H1 (cell line): ENCODE data around the gene KCTD21. TPM values are rescaled to one million over a fixed set of nuclear protein-coding genes. Genes with fewer than 3 reads are reported as not detected.

Experiments
- CTCF ChIA-PET: fragments of 300-600 bp; sonication (Branson Sonifier 250); formaldehyde crosslinking; loops from one replicate; lab custom pipeline; 2021; ENCODE audit not compliant: partially characterized antibody; lab: Charles Lee
- POLR2A ChIA-PET: fragments of 300-600 bp; sonication (Branson Sonifier 250); formaldehyde crosslinking; loops from one replicate; lab custom pipeline; 2021; ENCODE audit warnings: inconsistent platforms; ENCODE audit not compliant: partially characterized antibody; lab: Charles Lee
- DNase-seq, 2 experiments: peaks; one replicate each; pipeline versions ENCODE4 v3.0.0 to v3.0.0-alpha.2; 2010 to 2022; ENCODE audit warnings: low spot score in 2 of 2, low read depth in 1 of 2, mixed read lengths in 1 of 2
- FAIRE-seq: peaks from 2 replicates; lab custom pipeline; 2011; peaks lifted over from hg19 to GRCh38; lab: Jason Lieb, UNC
- H2AFZ ChIP-seq: 2 replicates; pipeline ENCODE4 v1.8.1; 2012; ENCODE audit warnings: low read length, inconsistent platforms
- H2AK5ac ChIP-seq: 2 replicates; pipeline ENCODE4 v1.6.1; 2013; ENCODE audit warnings: low read depth, low read length
- H2BK120ac ChIP-seq: replicated peaks from 2 replicates; pipeline ENCODE3; 2013; ENCODE audit warnings: low read depth, low read length, inconsistent platforms
- H2BK12ac ChIP-seq: 2 replicates; pipeline ENCODE4 v1.6.1; 2013; ENCODE audit warnings: low read depth, low read length
- H2BK15ac ChIP-seq: 2 replicates; pipeline ENCODE4 v1.6.1; 2013; ENCODE audit warnings: low read length
- H2BK20ac ChIP-seq: 2 replicates; pipeline ENCODE4 v1.6.1; 2013; ENCODE audit warnings: low read length
- H2BK5ac ChIP-seq: 2 replicates; pipeline ENCODE4 v1.6.1; 2013; ENCODE audit warnings: low read depth, low read length
- H3K14ac ChIP-seq: 2 replicates; pipeline ENCODE4 v1.6.1; 2013; ENCODE audit warnings: inconsistent platforms; ENCODE audit not compliant: insufficient read length
- H3K18ac ChIP-seq: 2 replicates; pipeline ENCODE4 v1.6.1; 2013; ENCODE audit warnings: low read length; ENCODE audit errors: extremely low read depth
- H3K23ac ChIP-seq: 2 replicates; pipeline ENCODE4 v1.6.1; 2013; ENCODE audit warnings: inconsistent platforms; ENCODE audit not compliant: insufficient read length
- H3K23me2 ChIP-seq: 2 replicates; pipeline ENCODE4 v1.6.1; 2013; ENCODE audit warnings: low read depth, low read length
- H3K27ac ChIP-seq: 2 replicates; pipeline ENCODE4 v1.6.1; 2011; ENCODE audit warnings: low read depth, low read length, inconsistent platforms
- H3K27me3 ChIP-seq, 4 experiments: replicated peaks in 1 of 4; 1 replicate in 1 of 4; 2 replicates in 3 of 4; pipeline versions ENCODE4 v1.6.1 to v1.8.1; 2011 to 2013; ENCODE audit warnings: low read length in 3 of 4, mild to moderate bottlenecking in 3 of 4, inconsistent platforms in 2 of 4, mixed read lengths in 2 of 4, moderate library complexity in 1 of 4; ENCODE audit not compliant: control insufficient read depth in 3 of 4, insufficient read depth in 3 of 4; ENCODE audit errors: extremely low read depth in 1 of 4
- H3K36me3 ChIP-seq, 4 experiments: 2 replicates each; pipeline versions ENCODE4 v1.6.1 to v1.8.1; 2011 to 2013; ENCODE audit warnings: mild to moderate bottlenecking in 4 of 4, low read length in 3 of 4, moderate library complexity in 2 of 4, control low read depth in 1 of 4, inconsistent platforms in 1 of 4; ENCODE audit not compliant: insufficient read depth in 4 of 4, control insufficient read depth in 2 of 4
- H3K4ac ChIP-seq: replicated peaks from 2 replicates; pipeline ENCODE3; 2013; ENCODE audit warnings: low read length, low read depth, mixed read lengths, inconsistent platforms; ENCODE audit not compliant: insufficient read length
- H3K4me1 ChIP-seq, 4 experiments: replicated peaks in 1 of 4; 1 replicate in 1 of 4; 2 replicates in 3 of 4; pipeline versions ENCODE4 v1.6.1 to v1.8.1; 2011 to 2013; ENCODE audit warnings: low read length in 3 of 4, inconsistent platforms in 2 of 4, mixed read lengths in 1 of 4; ENCODE audit not compliant: insufficient read depth in 4 of 4, control insufficient read depth in 3 of 4
- H3K4me2 ChIP-seq, 2 experiments: 2 replicates each; pipeline versions ENCODE4 v1.6.1 to v1.8.1; 2011 to 2013; ENCODE audit warnings: low read depth in 2 of 2, low read length in 2 of 2, control low read depth in 1 of 2, inconsistent platforms in 1 of 2, mild to moderate bottlenecking in 1 of 2; ENCODE audit not compliant: insufficient read depth in 1 of 2
- H3K4me3 ChIP-seq, 4 experiments: fragments of 200-600, 300-600 bp in 1 of 4; sonication (generic), shearing (Covaris generic), sonication (Bioruptor Twin) in 1 of 4; 2 replicates each; pipeline versions ENCODE4 v1.5.1 to v1.8.1; 2011 to 2016; ENCODE audit warnings: low read length in 4 of 4, low read depth in 3 of 4, control low read depth in 2 of 4, inconsistent platforms in 2 of 4, mild to moderate bottlenecking in 2 of 4, mixed read lengths in 1 of 4, moderate library complexity in 1 of 4; ENCODE audit not compliant: insufficient read depth in 2 of 4; ENCODE audit errors: extremely low read depth in 1 of 4
- H3K56ac ChIP-seq: replicated peaks from 2 replicates; pipeline ENCODE3; 2013; ENCODE audit warnings: low read depth, mild to moderate bottlenecking, mixed read lengths, low read length, inconsistent platforms; ENCODE audit not compliant: insufficient read length
- H3K79me1 ChIP-seq: 2 replicates; pipeline ENCODE4 v1.6.1; 2013; ENCODE audit warnings: low read depth, low read length, control low read depth
- H3K79me2 ChIP-seq, 2 experiments: 2 replicates each; pipeline versions ENCODE4 v1.6.1 to v1.8.1; 2012 to 2013; ENCODE audit warnings: low read length in 2 of 2, mild to moderate bottlenecking in 2 of 2, inconsistent platforms in 1 of 2; ENCODE audit not compliant: insufficient read depth in 2 of 2, control insufficient read depth in 1 of 2
- H3K9ac ChIP-seq, 4 experiments: replicated peaks in 1 of 4; 1 replicate in 1 of 4; 2 replicates in 3 of 4; pipeline versions ENCODE4 v1.6.1 to v1.8.1; 2011 to 2013; ENCODE audit warnings: low read depth in 3 of 4, low read length in 3 of 4, control low read depth in 2 of 4, mild to moderate bottlenecking in 2 of 4, moderate library complexity in 2 of 4, inconsistent platforms in 1 of 4; ENCODE audit errors: extremely low read depth in 1 of 4
- H3K9me3 ChIP-seq, 2 experiments: 2 replicates each; pipeline versions ENCODE4 v1.6.1 to v1.8.1; 2012 to 2013; ENCODE audit warnings: mild to moderate bottlenecking in 2 of 2, moderate library complexity in 2 of 2, control low read depth in 1 of 2, inconsistent platforms in 1 of 2, low read depth in 1 of 2, low read length in 1 of 2, mixed read lengths in 1 of 2; ENCODE audit not compliant: insufficient read depth in 2 of 2
- H4K20me1 ChIP-seq, 2 experiments: replicated peaks in 1 of 2; 2 replicates each; pipeline versions ENCODE3 to v1.8.1; 2011 to 2013; ENCODE audit warnings: inconsistent platforms in 2 of 2, low read length in 2 of 2, mild to moderate bottlenecking in 1 of 2; ENCODE audit not compliant: insufficient read depth in 2 of 2, control insufficient read depth in 1 of 2
- H4K5ac ChIP-seq: 2 replicates; pipeline ENCODE4 v1.6.1; 2013; ENCODE audit warnings: low read length, low read depth, mixed read lengths, inconsistent platforms; ENCODE audit not compliant: insufficient read length
- H4K8ac ChIP-seq: 2 replicates; pipeline ENCODE4 v1.8.0; 2013; ENCODE audit warnings: mild to moderate bottlenecking, moderate library complexity, low read length, inconsistent platforms; ENCODE audit not compliant: insufficient read depth; ENCODE audit errors: extremely low read depth
- H4K91ac ChIP-seq: replicated peaks from 2 replicates; pipeline ENCODE3; 2013; ENCODE audit warnings: low read length, mixed read lengths, inconsistent platforms; ENCODE audit not compliant: insufficient read length
- CHD1 ChIP-seq: IDR thresholded peaks from 2 replicates; pipeline ENCODE4 v1.6.1; 2012; ENCODE audit warnings: low read depth, low read length, improper control_type of control experiment
- EGR1 ChIP-seq: IDR thresholded peaks from 2 replicates; pipeline ENCODE4 v1.6.1; 2011; ENCODE audit warnings: low read depth, low read length, borderline replicate concordance
- EZH2 ChIP-seq: fragments of 200-600 bp; sonication (generic); IDR thresholded peaks from 2 replicates; pipeline ENCODE4 v1.7.1; 2012; ENCODE audit warnings: low read depth, mild to moderate bottlenecking, moderate library complexity, low read length, inconsistent platforms; ENCODE audit not compliant: severe bottlenecking
- HDAC6 ChIP-seq: IDR thresholded peaks from one replicate; pipeline ENCODE4 v1.7.1; 2012; ENCODE audit warnings: low read depth, mild to moderate bottlenecking, inconsistent platforms, low read length, moderate library complexity
- KDM4A ChIP-seq: IDR thresholded peaks from one replicate; pipeline ENCODE4 v1.7.1; 2012; ENCODE audit warnings: low read depth, mild to moderate bottlenecking, moderate library complexity, low read length, inconsistent platforms; ENCODE audit not compliant: severe bottlenecking
- KDM5A ChIP-seq: fragments of 200-600 bp; IDR thresholded peaks from 2 replicates; pipeline ENCODE4 v1.7.1; 2012; ENCODE audit warnings: mild to moderate bottlenecking, low read length, inconsistent platforms, mixed read lengths
- PHF8 ChIP-seq: fragments of 200-600 bp; sonication (generic); conservative IDR thresholded peaks from 2 replicates; pipeline ENCODE4 v1.7.1; 2012; ENCODE audit warnings: low read depth, mild to moderate bottlenecking, inconsistent platforms, low read length, moderate library complexity
- RFX5 ChIP-seq: IDR thresholded peaks from 2 replicates; pipeline ENCODE4 v1.6.1; 2011; ENCODE audit warnings: low read depth, low read length, improper control_type of control experiment, borderline replicate concordance
- RNF2 ChIP-seq: fragments of 200-900, 300-1000 bp; sonication (generic); IDR thresholded peaks from 2 replicates; pipeline ENCODE4 v1.7.1; 2016; ENCODE audit warnings: borderline replicate concordance, low read depth, mild to moderate bottlenecking, antibody characterized with exemption, low read length; ENCODE audit not compliant: poor library complexity, severe bottlenecking; ENCODE audit errors: missing control alignments
- SIX5 ChIP-seq: IDR thresholded peaks from 2 replicates; pipeline ENCODE4 v1.6.1; 2011; ENCODE audit warnings: mild to moderate bottlenecking, low read depth, low read length
- SP1 ChIP-seq: IDR thresholded peaks from 2 replicates; pipeline ENCODE4 v1.6.1; 2011; ENCODE audit warnings: low read depth, low read length
- WGBS, 2 experiments: shearing (Covaris generic) in 1 of 2; methylation state at CpG; one replicate each; pipeline versions ENCODE4 v1.1.6 to v1.1.7; 2013 to 2015; ENCODE audit warnings: low lambda C conversion rate in 2 of 2, mixed read lengths in 2 of 2, inconsistent platforms in 1 of 2, low coverage in 1 of 2, missing lambda C conversion rate in 1 of 2; ENCODE audit not compliant: insufficient replicate concordance in 2 of 2, insufficient coverage in 1 of 2, insufficient read length in 1 of 2; ENCODE audit errors: extremely low coverage in 1 of 2, missing lambda C conversion rate in 1 of 2; 5-methylcytosine and 5-hydroxymethylcytosine counted together
- polyA plus RNA-seq, 7 experiments: library from polyadenylated mRNA; depleted of rRNA in 3 of 7; stranded (reverse) in 5 of 7; unstranded in 2 of 7; fragments of >200 nt in 5 of 7; fragments of 200-250 nt in 2 of 7; gene quantifications; 1 replicate in 5 of 7; 2 replicates in 1 of 7; 4 replicates in 1 of 7; pipeline versions ENCODE4 v1.2.1 to v1.2.3, GENCODE V29; 2011 to 2013; ENCODE audit warnings: missing spikeins in 2 of 7, mixed read lengths in 2 of 7
- total RNA-seq: library from RNA; stranded (reverse); fragmentation: NEBNext Ultra II Directional; extraction: Animal tissue kit (Norgen Biotek cat#: 25700); gene quantifications from 2 replicates; pipeline ENCODE4 v1.2.1, GENCODE V29; 2021
- TF ChIP-seq, protein P1 (sequence below): IDR thresholded peaks from 2 replicates; pipeline ENCODE4 v1.6.1; 2012; ENCODE audit warnings: inconsistent platforms

Gene KCTD21
- total and polyA plus RNA-seq, 2 of the 8 experiments (the other 6 are each of a cell fraction or from before 2014, with no cell fraction given) = 3.2 to 4.1 TPM

- Histone ChIP-seq H2BK20ac (no peak overlapping the region), H3K4me1 (no peaks in the 10 kb centered on the region), H2BK12ac (no peak overlapping the region), H3K27me3 (no peaks in the 10 kb centered on the region), H3K4me3 (no peak overlapping the region), H3K18ac (no peak overlapping the region), H3K36me3 (no peaks in the 10 kb centered on the region; a peak in 1 of 8 replicates), H4K8ac (no peak overlapping the region), H3K27ac (no peak overlapping the region), H3K23ac (no peak overlapping the region), H2BK120ac (no peak overlapping the region), H3K9ac (no peak overlapping the region; a peak in 1 of 7 replicates), H3K14ac (no peak overlapping the region), H3K4me2 (no peak overlapping the region), H4K91ac (no peak overlapping the region), H3K56ac (no peak overlapping the region), H4K5ac (no peak overlapping the region), H2AFZ (no peak overlapping the region), H3K23me2 (no peaks in the 10 kb centered on the region), H3K4ac (no peak overlapping the region), H4K20me1 (peaks cover 0 to 4% of the 10 kb centered on the region in 2 experiments), H3K79me1 (no peaks in the 10 kb centered on the region), H2BK5ac (no peak overlapping the region), H2AK5ac (no peak overlapping the region), H3K79me2 (no peaks in the 10 kb centered on the region), H2BK15ac (no peak overlapping the region), H3K9me3 (no peaks in the 10 kb centered on the region)
- ChIA-PET CTCF (interaction anchor here (0.9 kb wide), 1 partner anchor 25 kb away, joined by 3 read pairs; no protein-coding TSS in a partner anchor), POLR2A (interaction anchor here (1.3 to 4.2 kb wide), 2 partner anchors 11 to 12 kb away, joined by 3 to 16 read pairs; partner anchors contain the start of genes KCTD21 and USP35)
- FAIRE-seq (no peak), DNase-seq (no peak)
- 89% methylated on average over 9 of the region's 9 CpGs; no CpG with 5 or more reads in 1 of the 2 experiments for WGBS, 2 experiments
- no peak for TF ChIP-seq RNF2
- no peak for TF ChIP-seq KDM4A
- TF ChIP-seq HDAC6 = no peak
- no peak for TF ChIP-seq SIX5
- no peak for TF ChIP-seq KDM5A
- no peak for TF ChIP-seq SP1
- TF ChIP-seq, protein P1, sequence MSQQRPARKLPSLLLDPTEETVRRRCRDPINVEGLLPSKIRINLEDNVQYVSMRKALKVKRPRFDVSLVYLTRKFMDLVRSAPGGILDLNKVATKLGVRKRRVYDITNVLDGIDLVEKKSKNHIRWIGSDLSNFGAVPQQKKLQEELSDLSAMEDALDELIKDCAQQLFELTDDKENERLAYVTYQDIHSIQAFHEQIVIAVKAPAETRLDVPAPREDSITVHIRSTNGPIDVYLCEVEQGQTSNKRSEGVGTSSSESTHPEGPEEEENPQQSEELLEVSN = no peak
- no peak for TF ChIP-seq CHD1
- no peak for TF ChIP-seq RFX5
- no peak for TF ChIP-seq PHF8
- TF ChIP-seq EZH2 = no peak
- TF ChIP-seq EGR1 = no peak
These were observed 12.8 kb upstream of the KCTD21 start for GRCh38 chr11:78201096-78201818.
